Retina (tissue), 1 donor: ENCODE data around the gene FAM174B.
"Not testable (repeated sequence)": the region's sequence is repeated elsewhere in the genome, so short reads cannot be mapped to it uniquely, and the experiment has no call there.

Experiments used
- DNase-seq: peaks from one replicate; pipeline ENCODE4 v3.0.0-alpha.2; 2016

The FAM174B gene

GRCh38 chr15:92617549-92618520 lies 37.7 kb downstream of the FAM174B start:
- no peak for DNase-seq

- no peak for DNase-seq
These were observed 38.7 kb downstream of the FAM174B start for GRCh38 chr15:92616621-92617548.

GRCh38 chr15:92614791-92615785 lies 40.5 kb downstream of the FAM174B start:
- no peak for DNase-seq

GRCh38 chr15:92614301-92614700 lies 41.3 kb downstream of the FAM174B start:
- DNase-seq, result no peak

GRCh38 chr15:92613841-92614240 lies 41.7 kb downstream of the FAM174B start:
- no peak for DNase-seq

GRCh38 chr15:92612891-92613290 lies 42.7 kb downstream of the FAM174B start:
- DNase-seq, result no peak

- no peak for DNase-seq
These were observed 43.4 kb downstream of the FAM174B start for GRCh38 chr15:92611995-92612745.

GRCh38 chr15:92611150-92611549 lies 44.4 kb downstream of the FAM174B start:
- DNase-seq, result no peak

- no peak for DNase-seq
These were observed 45.5 kb downstream of the FAM174B start for GRCh38 chr15:92610101-92610520.

- DNase-seq, result no peak
These were observed 46.5 kb downstream of the FAM174B start for GRCh38 chr15:92608866-92609700.

GRCh38 chr15:92606836-92607150 lies 48.8 kb downstream of the FAM174B start:
- not testable (repeated sequence) for DNase-seq

- no peak for DNase-seq
These were observed 49.3 kb downstream of the FAM174B start for GRCh38 chr15:92606126-92606835.

- no peak for DNase-seq
These were observed 50.2 kb downstream of the FAM174B start for GRCh38 chr15:92605225-92605944.

- DNase-seq, result no peak
These were observed 51.7 kb downstream of the FAM174B start for GRCh38 chr15:92603743-92604470.

- no peak for DNase-seq
These were observed 52.3 kb downstream of the FAM174B start for GRCh38 chr15:92603278-92603677.

- DNase-seq, result no peak
These were observed 53.3 kb downstream of the FAM174B start for GRCh38 chr15:92602267-92602593.

GRCh38 chr15:92601592-92602266 lies 53.8 kb downstream of the FAM174B start:
- DNase-seq, result no peak

GRCh38 chr15:92600856-92601255 lies 54.7 kb downstream of the FAM174B start:
- DNase-seq, result no peak
